Lung (tissue), 12 donors: ENCODE measurements around the gene CHEK1. TPM values are rescaled to one million over a fixed set of nuclear protein-coding genes. Genes with fewer than 3 reads are reported as not detected.

Source experiments
- ATAC-seq: fragments of 200-7000 bp; cut with Tn5 transposase; one replicate; pipeline ENCODE4 v1.9.1; 2020; ENCODE audit warnings: moderate number of reproducible peaks; ENCODE audit not compliant: insufficient read depth, low FRiP score
- DNase-seq, 3 donors: peaks; one replicate each; pipeline ENCODE4 v3.0.0-alpha.2; 2013 to 2017
- H3K27ac ChIP-seq, 2 donors: one replicate each; pipeline ENCODE4 v1.5.1; 2013; ENCODE audit warnings: mild to moderate bottlenecking in 2 of 2, moderate library complexity in 2 of 2, control low read depth in 1 of 2, inconsistent platforms in 1 of 2, low read depth in 1 of 2, low read length in 1 of 2
- H3K27me3 ChIP-seq, 3 donors: one replicate each; pipeline ENCODE4 v1.5.1; 2013; ENCODE audit warnings: low read length in 2 of 3; ENCODE audit not compliant: control insufficient read depth in 3 of 3, insufficient read depth in 3 of 3
- H3K36me3 ChIP-seq, 4 donors: one replicate each; pipeline ENCODE4 v1.5.1; 2013; ENCODE audit warnings: low read length in 4 of 4, mild to moderate bottlenecking in 1 of 4, moderate library complexity in 1 of 4; ENCODE audit not compliant: control insufficient read depth in 4 of 4, insufficient read depth in 4 of 4
- H3K4me1 ChIP-seq, 5 donors: one replicate each; pipeline ENCODE4 v1.5.1; 2013; ENCODE audit warnings: low read length in 5 of 5, mild to moderate bottlenecking in 2 of 5, moderate library complexity in 1 of 5; ENCODE audit not compliant: control insufficient read depth in 5 of 5, insufficient read depth in 5 of 5
- H3K4me3 ChIP-seq: one replicate; pipeline ENCODE4 v1.5.1; 2013; ENCODE audit warnings: mild to moderate bottlenecking, control low read depth, moderate library complexity
- H3K9ac ChIP-seq, 2 donors: one replicate each; pipeline ENCODE4 v1.5.1; 2013; ENCODE audit warnings: low read length in 2 of 2, control low read depth in 1 of 2; ENCODE audit not compliant: insufficient read depth in 1 of 2
- H3K9me3 ChIP-seq, 4 donors: one replicate each; pipeline ENCODE4 v1.5.1; 2013; ENCODE audit warnings: low read length in 3 of 4, mild to moderate bottlenecking in 1 of 4, moderate library complexity in 1 of 4; ENCODE audit not compliant: control insufficient read depth in 4 of 4, insufficient read depth in 3 of 4
- WGBS, 2 donors: extraction: QIAGEN DNeasy Blood & Tissue Kit; methylation state at CpG; one replicate each; pipeline ENCODE4 v1.1.7; 2013; 5-methylcytosine and 5-hydroxymethylcytosine counted together
- polyA plus RNA-seq, 2 donors: library from polyadenylated mRNA; stranded (reverse); fragments of 200-250 nt; gene quantifications; one replicate each; pipeline ENCODE4 v1.2.1, GENCODE V29; 2013
- total RNA-seq, 2 donors: library from RNA; depleted of rRNA in 1 of 2; stranded (reverse); fragments of >200 nt in 1 of 2; gene quantifications; one replicate each; pipeline ENCODE4 v1.2.1, GENCODE V29; 2014 to 2021
- TF ChIP-seq, protein P1 (sequence below): IDR thresholded peaks from 2 replicates; pipeline ENCODE4 v1.5.1; 2012; ENCODE audit warnings: mild to moderate bottlenecking; ENCODE audit errors: control extremely low read depth, extremely low read depth
- donor health status: control.
- donor health status: control.
- donor health status: Bipolar disorder and iron deficiency.
- donor health status: healthy.
- donor health status: DM: yes; HTN: yes; CAD: no.

CHEK1 gene
- total and polyA plus RNA-seq, 4 donors: 2.3 to 6.4 (median 4.1) TPM

DNA sequence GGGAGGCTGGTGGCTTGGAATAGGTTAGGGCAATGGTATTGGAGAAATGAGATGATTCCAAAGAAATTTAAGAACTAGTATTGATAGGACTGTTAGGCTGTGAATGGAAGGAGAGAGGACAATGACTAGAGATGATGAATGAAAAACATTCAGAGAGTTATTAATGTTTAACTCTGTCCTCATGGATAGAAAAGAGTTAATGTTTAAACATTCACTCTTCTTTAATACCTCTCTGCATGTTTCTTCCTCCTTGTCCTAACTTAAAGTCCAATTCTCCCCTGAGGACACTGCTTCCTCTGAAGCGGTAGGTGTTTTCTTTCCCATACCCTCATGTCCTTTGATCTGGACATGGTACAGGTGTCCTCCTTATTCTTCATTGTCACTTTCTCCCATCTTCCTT is 13.4 kb downstream of the CHEK1 start:
- no peak for DNase-seq
- Histone ChIP-seq H3K9ac (no peak overlapping the region), H3K27ac (no peak overlapping the region), H3K9me3 (no peaks in the 10 kb centered on the region), H3K27me3 (no peaks in the 10 kb centered on the region), H3K36me3 (peaks cover 0 to 7% (median 4%) of the 10 kb centered on the region in 4 donors), H3K4me3 (no peak overlapping the region), H3K4me1 (no peaks in the 10 kb centered on the region)
- 89 to 96% methylated on average over 1 of the region's 1 CpG for WGBS, 2 donors
- ATAC-seq: no peak
- TF ChIP-seq, protein P1, sequence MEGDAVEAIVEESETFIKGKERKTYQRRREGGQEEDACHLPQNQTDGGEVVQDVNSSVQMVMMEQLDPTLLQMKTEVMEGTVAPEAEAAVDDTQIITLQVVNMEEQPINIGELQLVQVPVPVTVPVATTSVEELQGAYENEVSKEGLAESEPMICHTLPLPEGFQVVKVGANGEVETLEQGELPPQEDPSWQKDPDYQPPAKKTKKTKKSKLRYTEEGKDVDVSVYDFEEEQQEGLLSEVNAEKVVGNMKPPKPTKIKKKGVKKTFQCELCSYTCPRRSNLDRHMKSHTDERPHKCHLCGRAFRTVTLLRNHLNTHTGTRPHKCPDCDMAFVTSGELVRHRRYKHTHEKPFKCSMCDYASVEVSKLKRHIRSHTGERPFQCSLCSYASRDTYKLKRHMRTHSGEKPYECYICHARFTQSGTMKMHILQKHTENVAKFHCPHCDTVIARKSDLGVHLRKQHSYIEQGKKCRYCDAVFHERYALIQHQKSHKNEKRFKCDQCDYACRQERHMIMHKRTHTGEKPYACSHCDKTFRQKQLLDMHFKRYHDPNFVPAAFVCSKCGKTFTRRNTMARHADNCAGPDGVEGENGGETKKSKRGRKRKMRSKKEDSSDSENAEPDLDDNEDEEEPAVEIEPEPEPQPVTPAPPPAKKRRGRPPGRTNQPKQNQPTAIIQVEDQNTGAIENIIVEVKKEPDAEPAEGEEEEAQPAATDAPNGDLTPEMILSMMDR: no peak

DNA sequence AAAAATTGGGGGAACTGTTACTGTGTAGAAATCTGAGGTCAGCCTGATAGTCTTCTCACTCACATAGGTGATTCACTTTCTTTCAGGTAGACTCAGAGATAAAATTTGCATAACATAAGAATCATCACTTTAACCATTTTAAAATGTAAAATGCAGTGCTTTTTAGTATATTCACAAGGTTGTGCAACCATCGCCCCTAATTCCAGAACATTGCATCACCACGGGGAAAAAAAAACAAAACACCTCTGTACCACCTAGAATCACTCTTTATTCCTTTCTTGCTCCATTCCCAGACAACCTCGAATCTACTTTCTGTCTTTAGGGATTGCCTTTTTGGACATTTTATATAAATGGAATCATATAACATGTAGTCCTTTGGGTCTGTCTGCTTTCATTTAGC is 20.9 kb downstream of the CHEK1 start:
- no peak overlapping the region for H3K4me3 ChIP-seq
- 96 to 98% methylated on average over 3 of the region's 3 CpGs for WGBS, 2 donors
- DNase-seq (no peak), ATAC-seq (no peak)
- no peaks in the 10 kb centered on the region for H3K4me1 ChIP-seq
- H3K27me3 ChIP-seq: no peaks in the 10 kb centered on the region
- H3K36me3 ChIP-seq: peaks cover 0 to 8% (median 1%) of the 10 kb centered on the region in 4 donors
- no peaks in the 10 kb centered on the region for H3K9me3 ChIP-seq
- H3K9ac ChIP-seq: no peak overlapping the region
- TF ChIP-seq, protein P1: no peak
- no peak overlapping the region for H3K27ac ChIP-seq

DNA sequence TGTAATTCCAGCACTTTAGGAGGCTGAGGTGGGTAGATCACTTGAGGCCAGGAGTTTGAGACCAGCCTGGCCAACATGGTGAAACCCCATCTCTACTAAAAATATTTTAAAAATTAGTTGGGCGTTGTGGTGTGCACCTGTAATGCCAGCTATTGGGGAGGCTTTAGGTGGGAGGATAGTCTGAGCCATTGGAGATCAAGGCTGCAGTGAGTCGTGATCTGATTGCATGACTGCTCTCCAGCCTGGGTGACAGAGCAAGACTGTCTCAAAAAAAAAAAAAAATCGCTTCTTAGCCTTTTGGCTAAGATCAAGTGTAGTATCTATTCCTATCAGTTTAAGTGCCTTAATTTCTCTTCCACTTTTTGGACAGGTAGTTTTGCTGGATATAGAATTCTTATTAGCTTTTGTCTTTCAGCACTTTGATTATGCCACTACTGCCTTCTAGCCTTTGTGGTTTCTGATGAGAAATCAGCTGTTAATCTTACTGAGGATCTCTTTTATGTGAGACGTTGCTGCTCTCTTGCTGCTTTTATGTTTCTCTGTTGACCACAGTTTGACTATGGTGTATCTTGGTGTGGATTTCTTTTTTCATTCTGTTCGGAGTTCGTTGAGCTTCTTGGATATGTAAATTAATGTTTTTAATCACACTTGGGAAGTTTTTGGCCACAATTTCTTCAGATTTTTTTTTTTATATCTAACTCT is 24.7 kb downstream of the CHEK1 start:
- 89 to 90% methylated on average over 6 of the region's 6 CpGs for WGBS, 2 donors
- ATAC-seq (no peak), DNase-seq (no peak)
- peaks cover 0 to 12% (median 0%) of the 10 kb centered on the region in 4 donors for H3K36me3 ChIP-seq
- H3K27me3 ChIP-seq: no peaks in the 10 kb centered on the region
- TF ChIP-seq, protein P1: no peak
- no peak overlapping the region for H3K9ac ChIP-seq
- no peak overlapping the region for H3K27ac ChIP-seq
- no peaks in the 10 kb centered on the region for H3K4me1 ChIP-seq
- no peaks in the 10 kb centered on the region for H3K9me3 ChIP-seq
- no peak overlapping the region for H3K4me3 ChIP-seq

DNA sequence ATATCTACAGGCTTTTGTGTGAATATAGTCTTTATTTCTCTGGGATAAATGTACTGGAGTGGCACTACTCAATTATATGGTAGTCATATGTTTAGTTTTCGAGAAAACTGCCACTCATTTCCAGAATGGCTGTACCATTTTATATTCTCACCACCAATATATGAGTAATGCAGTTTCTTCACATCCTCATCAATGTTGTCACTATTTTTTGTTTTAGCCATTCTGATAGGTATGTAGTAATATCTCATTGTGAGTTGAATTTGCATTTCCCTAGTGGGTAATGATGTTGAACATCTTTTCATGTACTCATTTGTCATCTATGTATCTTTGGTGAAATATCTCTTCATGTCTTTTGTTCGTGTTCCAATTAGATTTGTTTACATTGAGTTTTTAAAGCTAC is 37.7 kb downstream of the CHEK1 start:
- Histone ChIP-seq H3K9me3 (peaks cover 0 to 5% (median 2%) of the 10 kb centered on the region in 4 donors), H3K4me1 (no peaks in the 10 kb centered on the region), H3K27ac (no peak overlapping the region), H3K27me3 (no peaks in the 10 kb centered on the region), H3K4me3 (no peak overlapping the region), H3K9ac (no peak overlapping the region), H3K36me3 (peaks cover 0 to 2% (median 0%) of the 10 kb centered on the region in 4 donors)
- 87 to 95% methylated on average over 2 of the region's 2 CpGs for WGBS, 2 donors
- no peak for ATAC-seq
- no peak for DNase-seq
- TF ChIP-seq, protein P1: no peak
